Measurements from ENCODE around the gene OR52E8.

DNA sequence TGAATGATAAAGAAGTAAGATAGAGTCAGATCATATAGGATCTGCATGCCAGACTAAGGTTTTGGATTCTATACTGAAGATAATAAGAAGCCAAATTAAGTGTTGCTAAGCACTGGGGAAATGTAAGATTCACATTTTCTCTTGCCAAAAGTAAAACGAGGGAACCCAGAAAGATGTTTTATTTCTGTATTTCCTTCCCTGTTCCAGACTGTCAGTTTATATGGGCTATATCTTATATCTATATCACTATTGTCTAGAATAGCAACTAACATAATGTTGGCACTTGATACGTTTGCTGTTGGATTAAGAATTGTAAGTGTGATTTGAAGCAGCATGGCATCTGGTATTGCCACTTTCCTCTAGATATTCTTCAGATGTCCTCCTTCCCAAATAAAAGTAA, 24.0 kb downstream of the OR52E8 start:
- TF ChIP-seq, protein P1, sequence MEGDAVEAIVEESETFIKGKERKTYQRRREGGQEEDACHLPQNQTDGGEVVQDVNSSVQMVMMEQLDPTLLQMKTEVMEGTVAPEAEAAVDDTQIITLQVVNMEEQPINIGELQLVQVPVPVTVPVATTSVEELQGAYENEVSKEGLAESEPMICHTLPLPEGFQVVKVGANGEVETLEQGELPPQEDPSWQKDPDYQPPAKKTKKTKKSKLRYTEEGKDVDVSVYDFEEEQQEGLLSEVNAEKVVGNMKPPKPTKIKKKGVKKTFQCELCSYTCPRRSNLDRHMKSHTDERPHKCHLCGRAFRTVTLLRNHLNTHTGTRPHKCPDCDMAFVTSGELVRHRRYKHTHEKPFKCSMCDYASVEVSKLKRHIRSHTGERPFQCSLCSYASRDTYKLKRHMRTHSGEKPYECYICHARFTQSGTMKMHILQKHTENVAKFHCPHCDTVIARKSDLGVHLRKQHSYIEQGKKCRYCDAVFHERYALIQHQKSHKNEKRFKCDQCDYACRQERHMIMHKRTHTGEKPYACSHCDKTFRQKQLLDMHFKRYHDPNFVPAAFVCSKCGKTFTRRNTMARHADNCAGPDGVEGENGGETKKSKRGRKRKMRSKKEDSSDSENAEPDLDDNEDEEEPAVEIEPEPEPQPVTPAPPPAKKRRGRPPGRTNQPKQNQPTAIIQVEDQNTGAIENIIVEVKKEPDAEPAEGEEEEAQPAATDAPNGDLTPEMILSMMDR (IDR thresholded peaks at IDR 0.05) = no peak
- TF ChIP-seq POLR2A (IDR thresholded peaks at IDR 0.05) = no peak

Data from gastroesophageal sphincter (tissue), 3 donors.